Endothelial cell of umbilical vein (primary cell): Measurements from ENCODE around the gene PTK6.
"Not testable (repeated sequence)": the region's sequence is repeated elsewhere in the genome, so short reads cannot be mapped to it uniquely, and the experiment has no call there.

Experiments used
- CTCF ChIP-seq, 2 donors: IDR thresholded peaks; 1 replicate in 1 of 2; 2 replicates in 1 of 2; pipeline ENCODE4 v1.5.1; 2011; ENCODE audit warnings: low read length in 2 of 2, mild to moderate bottlenecking in 2 of 2, moderate library complexity in 2 of 2, control low read depth in 1 of 2, inconsistent platforms in 1 of 2, low read depth in 1 of 2; ENCODE audit not compliant: insufficient read depth in 1 of 2; ENCODE audit errors: extremely low read depth in 1 of 2
- POLR2A ChIP-seq: IDR thresholded peaks from 2 replicates; pipeline ENCODE4 v1.6.1; 2012; ENCODE audit warnings: low read depth, mild to moderate bottlenecking, control low read depth, low read length

- TF ChIP-seq POLR2A; CTCF (IDR thresholded peaks at IDR 0.05; ENCODE audit: extremely low read depth in 1 of 2, insufficient read depth in 1 of 2, low read depth in 1 of 2, low read length in 2 of 2): not testable (repeated sequence)
Observed at GRCh38 chr20:63479695-63480419, 57.3 kb downstream of the PTK6 start.
